B cell (primary cell): Measurements from ENCODE around the gene GOLGA6L10.
"Not testable (repeated sequence)": the region's sequence is repeated elsewhere in the genome, so short reads cannot be mapped to it uniquely, and the experiment has no call there.

ENCODE experiments used
- EZH2 ChIP-seq: IDR thresholded peaks from 2 replicates; pipeline ENCODE4 v1.6.1; 2012; ENCODE audit warnings: borderline replicate concordance, low read depth, mild to moderate bottlenecking, moderate library complexity, low read length; ENCODE audit not compliant: insufficient read depth, poor library complexity, severe bottlenecking
- TF ChIP-seq, protein P1 (sequence below): fragments of 200-600 bp; IDR thresholded peaks from one replicate; pipeline ENCODE4 v1.8.0; 2022; ENCODE audit warnings: antibody characterized with exemption, mild to moderate bottlenecking

DNA sequence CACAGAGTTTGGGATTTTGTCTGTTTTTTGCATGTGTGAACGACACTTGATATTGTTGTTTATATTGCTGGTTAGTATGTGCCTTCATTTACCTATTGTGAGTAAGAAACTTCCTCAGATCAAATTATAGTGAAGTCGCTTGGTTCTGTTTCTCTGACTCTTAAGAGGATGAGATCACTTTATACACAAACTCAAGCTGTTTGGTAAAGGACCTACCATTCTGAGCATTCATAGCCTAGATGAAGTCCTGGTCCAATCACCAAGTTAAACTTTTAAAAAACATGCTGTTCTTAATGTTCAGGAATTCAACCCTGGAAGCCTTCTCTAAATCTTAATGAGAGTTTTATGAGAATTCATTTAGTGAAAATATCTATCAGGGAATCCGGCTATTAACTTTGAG is 15.3 kb upstream of the GOLGA6L10 start:
- TF ChIP-seq, protein P1, sequence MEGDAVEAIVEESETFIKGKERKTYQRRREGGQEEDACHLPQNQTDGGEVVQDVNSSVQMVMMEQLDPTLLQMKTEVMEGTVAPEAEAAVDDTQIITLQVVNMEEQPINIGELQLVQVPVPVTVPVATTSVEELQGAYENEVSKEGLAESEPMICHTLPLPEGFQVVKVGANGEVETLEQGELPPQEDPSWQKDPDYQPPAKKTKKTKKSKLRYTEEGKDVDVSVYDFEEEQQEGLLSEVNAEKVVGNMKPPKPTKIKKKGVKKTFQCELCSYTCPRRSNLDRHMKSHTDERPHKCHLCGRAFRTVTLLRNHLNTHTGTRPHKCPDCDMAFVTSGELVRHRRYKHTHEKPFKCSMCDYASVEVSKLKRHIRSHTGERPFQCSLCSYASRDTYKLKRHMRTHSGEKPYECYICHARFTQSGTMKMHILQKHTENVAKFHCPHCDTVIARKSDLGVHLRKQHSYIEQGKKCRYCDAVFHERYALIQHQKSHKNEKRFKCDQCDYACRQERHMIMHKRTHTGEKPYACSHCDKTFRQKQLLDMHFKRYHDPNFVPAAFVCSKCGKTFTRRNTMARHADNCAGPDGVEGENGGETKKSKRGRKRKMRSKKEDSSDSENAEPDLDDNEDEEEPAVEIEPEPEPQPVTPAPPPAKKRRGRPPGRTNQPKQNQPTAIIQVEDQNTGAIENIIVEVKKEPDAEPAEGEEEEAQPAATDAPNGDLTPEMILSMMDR = not testable (repeated sequence)
- not testable (repeated sequence) for TF ChIP-seq EZH2
